ENCODE data around the gene BHLHA9.

Gene BHLHA9

DNA sequence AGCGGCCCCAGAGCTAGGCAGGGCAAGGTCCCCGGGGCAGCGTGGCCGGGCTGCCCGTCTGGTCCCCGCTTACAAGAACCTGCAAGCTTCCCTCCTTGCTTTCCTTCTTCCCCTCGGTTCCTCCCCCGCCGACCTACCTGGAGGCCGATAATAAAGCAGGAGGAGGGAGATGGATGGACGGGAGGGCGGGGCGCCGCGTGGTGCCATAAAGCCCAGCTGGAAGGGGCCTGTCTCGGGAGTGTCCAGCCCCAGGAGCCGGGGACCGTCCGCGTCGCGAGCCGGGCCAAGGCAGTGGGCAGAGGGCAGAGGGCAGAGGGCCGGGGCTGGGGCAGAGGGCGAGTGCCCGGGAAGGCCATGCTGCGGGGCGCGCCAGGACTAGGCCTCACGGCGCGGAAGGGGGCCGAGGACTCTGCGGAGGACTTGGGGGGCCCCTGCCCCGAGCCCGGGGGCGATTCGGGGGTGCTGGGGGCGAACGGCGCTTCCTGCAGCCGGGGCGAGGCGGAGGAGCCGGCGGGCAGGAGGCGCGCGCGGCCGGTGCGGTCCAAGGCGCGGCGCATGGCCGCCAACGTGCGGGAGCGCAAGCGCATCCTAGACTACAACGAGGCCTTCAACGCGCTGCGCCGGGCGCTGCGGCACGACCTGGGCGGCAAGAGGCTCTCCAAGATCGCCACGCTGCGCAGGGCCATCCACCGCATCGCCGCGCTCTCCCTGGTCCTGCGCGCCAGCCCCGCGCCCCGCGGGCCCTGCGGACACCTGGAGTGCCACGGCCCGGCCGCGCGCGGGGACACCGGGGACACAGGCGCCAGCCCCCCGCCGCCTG is at the start of gene BHLHA9:
TSS of gene BHLHA9 (plus strand) at position 235 of the 820 bp plus-strand sequence. CDS start at position 355, 120 bp downstream.
- TF ChIP-seq BACH2 (CRISPR knock-in tag; IDR thresholded peaks at IDR 0.05; ENCODE audit: borderline replicate concordance) (no peak), ZNF565 (CRISPR knock-in tag; conservative IDR thresholded peaks at IDR 0.05; ENCODE audit: low read depth) (no peak), RARB (CRISPR knock-in tag; IDR thresholded peaks at IDR 0.05) (no peak), ZNF8 (CRISPR knock-in tag; IDR thresholded peaks at IDR 0.05) (no peak), PPARA (CRISPR knock-in tag; IDR thresholded peaks at IDR 0.05; ENCODE audit: borderline replicate concordance) (no peak), ARNTL (CRISPR knock-in tag; IDR thresholded peaks at IDR 0.05; ENCODE audit: borderline replicate concordance, low read depth) (no peak)
- TF ChIP-seq, protein P1, sequence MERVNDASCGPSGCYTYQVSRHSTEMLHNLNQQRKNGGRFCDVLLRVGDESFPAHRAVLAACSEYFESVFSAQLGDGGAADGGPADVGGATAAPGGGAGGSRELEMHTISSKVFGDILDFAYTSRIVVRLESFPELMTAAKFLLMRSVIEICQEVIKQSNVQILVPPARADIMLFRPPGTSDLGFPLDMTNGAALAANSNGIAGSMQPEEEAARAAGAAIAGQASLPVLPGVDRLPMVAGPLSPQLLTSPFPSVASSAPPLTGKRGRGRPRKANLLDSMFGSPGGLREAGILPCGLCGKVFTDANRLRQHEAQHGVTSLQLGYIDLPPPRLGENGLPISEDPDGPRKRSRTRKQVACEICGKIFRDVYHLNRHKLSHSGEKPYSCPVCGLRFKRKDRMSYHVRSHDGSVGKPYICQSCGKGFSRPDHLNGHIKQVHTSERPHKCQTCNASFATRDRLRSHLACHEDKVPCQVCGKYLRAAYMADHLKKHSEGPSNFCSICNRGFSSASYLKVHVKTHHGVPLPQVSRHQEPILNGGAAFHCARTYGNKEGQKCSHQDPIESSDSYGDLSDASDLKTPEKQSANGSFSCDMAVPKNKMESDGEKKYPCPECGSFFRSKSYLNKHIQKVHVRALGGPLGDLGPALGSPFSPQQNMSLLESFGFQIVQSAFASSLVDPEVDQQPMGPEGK (CRISPR knock-in tag; IDR thresholded peaks at IDR 0.05; ENCODE audit: borderline replicate concordance) = no peak
- no peak for ATAC-seq

DNA sequence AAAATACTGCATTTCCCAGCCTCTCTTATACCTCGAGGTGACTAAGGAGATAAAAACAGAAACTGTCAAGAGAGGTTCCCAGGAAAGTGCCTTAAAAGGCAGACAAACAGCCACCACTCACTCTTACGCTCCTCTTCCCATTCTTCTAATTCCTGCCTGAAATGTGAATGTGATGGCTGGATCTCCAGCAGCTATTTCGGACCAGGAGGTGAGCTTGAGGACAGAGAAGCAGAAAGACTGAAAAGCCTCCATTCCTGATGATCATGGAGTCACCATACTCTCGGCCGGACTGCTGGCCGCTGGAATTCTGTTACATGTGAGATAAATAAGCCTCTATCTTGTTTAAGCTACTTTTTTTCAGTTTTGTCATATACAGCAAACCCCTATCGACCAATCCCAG is 49.0 kb upstream of the BHLHA9 start:
- TF ChIP-seq RARB (CRISPR knock-in tag; IDR thresholded peaks at IDR 0.05) (no peak), ISL1 (CRISPR knock-in tag; IDR thresholded peaks at IDR 0.05) (no peak), TOX (CRISPR knock-in tag; IDR thresholded peaks at IDR 0.05; ENCODE audit: borderline replicate concordance) (no peak), ZFP30 (CRISPR knock-in tag; IDR thresholded peaks at IDR 0.05) (no peak), ZNF8 (CRISPR knock-in tag; IDR thresholded peaks at IDR 0.05) (no peak), BACH2 (CRISPR knock-in tag; IDR thresholded peaks at IDR 0.05; ENCODE audit: borderline replicate concordance) (no peak), PPARA (CRISPR knock-in tag; IDR thresholded peaks at IDR 0.05; ENCODE audit: borderline replicate concordance) (no peak), ESRRG (CRISPR knock-in tag; IDR thresholded peaks at IDR 0.05) (no peak), ZC3H10 (CRISPR knock-in tag; IDR thresholded peaks at IDR 0.05) (no peak), SNAI2 (CRISPR knock-in tag; IDR thresholded peaks at IDR 0.05) (no peak), ZNF70 (CRISPR knock-in tag; IDR thresholded peaks at IDR 0.05) (no peak), CSDC2 (CRISPR knock-in tag; IDR thresholded peaks at IDR 0.05) (no peak), TCF4 (CRISPR knock-in tag; IDR thresholded peaks at IDR 0.05; ENCODE audit: borderline replicate concordance) (no peak), ZNF565 (CRISPR knock-in tag; conservative IDR thresholded peaks at IDR 0.05; ENCODE audit: low read depth) (no peak), GLIS3 (CRISPR knock-in tag; IDR thresholded peaks at IDR 0.05) (no peak)
- TF ChIP-seq, protein P2, sequence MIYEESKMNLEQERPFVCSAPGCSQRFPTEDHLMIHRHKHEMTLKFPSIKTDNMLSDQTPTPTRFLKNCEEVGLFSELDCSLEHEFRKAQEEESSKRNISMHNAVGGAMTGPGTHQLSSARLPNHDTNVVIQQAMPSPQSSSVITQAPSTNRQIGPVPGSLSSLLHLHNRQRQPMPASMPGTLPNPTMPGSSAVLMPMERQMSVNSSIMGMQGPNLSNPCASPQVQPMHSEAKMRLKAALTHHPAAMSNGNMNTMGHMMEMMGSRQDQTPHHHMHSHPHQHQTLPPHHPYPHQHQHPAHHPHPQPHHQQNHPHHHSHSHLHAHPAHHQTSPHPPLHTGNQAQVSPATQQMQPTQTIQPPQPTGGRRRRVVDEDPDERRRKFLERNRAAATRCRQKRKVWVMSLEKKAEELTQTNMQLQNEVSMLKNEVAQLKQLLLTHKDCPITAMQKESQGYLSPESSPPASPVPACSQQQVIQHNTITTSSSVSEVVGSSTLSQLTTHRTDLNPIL (CRISPR knock-in tag; IDR thresholded peaks at IDR 0.05; ENCODE audit: low read depth) = no peak
- TF ChIP-seq, protein P3, sequence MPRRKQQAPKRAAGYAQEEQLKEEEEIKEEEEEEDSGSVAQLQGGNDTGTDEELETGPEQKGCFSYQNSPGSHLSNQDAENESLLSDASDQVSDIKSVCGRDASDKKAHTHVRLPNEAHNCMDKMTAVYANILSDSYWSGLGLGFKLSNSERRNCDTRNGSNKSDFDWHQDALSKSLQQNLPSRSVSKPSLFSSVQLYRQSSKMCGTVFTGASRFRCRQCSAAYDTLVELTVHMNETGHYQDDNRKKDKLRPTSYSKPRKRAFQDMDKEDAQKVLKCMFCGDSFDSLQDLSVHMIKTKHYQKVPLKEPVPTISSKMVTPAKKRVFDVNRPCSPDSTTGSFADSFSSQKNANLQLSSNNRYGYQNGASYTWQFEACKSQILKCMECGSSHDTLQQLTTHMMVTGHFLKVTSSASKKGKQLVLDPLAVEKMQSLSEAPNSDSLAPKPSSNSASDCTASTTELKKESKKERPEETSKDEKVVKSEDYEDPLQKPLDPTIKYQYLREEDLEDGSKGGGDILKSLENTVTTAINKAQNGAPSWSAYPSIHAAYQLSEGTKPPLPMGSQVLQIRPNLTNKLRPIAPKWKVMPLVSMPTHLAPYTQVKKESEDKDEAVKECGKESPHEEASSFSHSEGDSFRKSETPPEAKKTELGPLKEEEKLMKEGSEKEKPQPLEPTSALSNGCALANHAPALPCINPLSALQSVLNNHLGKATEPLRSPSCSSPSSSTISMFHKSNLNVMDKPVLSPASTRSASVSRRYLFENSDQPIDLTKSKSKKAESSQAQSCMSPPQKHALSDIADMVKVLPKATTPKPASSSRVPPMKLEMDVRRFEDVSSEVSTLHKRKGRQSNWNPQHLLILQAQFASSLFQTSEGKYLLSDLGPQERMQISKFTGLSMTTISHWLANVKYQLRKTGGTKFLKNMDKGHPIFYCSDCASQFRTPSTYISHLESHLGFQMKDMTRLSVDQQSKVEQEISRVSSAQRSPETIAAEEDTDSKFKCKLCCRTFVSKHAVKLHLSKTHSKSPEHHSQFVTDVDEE (CRISPR knock-in tag; IDR thresholded peaks at IDR 0.05) = no peak
- TF ChIP-seq, protein P1 (CRISPR knock-in tag; IDR thresholded peaks at IDR 0.05; ENCODE audit: borderline replicate concordance) = no peak
- TF ChIP-seq, protein P4, sequence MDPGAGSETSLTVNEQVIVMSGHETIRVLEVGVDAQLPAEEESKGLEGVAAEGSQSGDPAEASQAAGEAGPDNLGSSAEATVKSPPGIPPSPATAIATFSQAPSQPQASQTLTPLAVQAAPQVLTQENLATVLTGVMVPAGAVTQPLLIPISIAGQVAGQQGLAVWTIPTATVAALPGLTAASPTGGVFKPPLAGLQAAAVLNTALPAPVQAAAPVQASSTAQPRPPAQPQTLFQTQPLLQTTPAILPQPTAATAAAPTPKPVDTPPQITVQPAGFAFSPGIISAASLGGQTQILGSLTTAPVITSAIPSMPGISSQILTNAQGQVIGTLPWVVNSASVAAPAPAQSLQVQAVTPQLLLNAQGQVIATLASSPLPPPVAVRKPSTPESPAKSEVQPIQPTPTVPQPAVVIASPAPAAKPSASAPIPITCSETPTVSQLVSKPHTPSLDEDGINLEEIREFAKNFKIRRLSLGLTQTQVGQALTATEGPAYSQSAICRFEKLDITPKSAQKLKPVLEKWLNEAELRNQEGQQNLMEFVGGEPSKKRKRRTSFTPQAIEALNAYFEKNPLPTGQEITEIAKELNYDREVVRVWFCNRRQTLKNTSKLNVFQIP (CRISPR knock-in tag; IDR thresholded peaks at IDR 0.05; ENCODE audit: borderline replicate concordance, low read depth) = no peak
- TF ChIP-seq, protein P5, sequence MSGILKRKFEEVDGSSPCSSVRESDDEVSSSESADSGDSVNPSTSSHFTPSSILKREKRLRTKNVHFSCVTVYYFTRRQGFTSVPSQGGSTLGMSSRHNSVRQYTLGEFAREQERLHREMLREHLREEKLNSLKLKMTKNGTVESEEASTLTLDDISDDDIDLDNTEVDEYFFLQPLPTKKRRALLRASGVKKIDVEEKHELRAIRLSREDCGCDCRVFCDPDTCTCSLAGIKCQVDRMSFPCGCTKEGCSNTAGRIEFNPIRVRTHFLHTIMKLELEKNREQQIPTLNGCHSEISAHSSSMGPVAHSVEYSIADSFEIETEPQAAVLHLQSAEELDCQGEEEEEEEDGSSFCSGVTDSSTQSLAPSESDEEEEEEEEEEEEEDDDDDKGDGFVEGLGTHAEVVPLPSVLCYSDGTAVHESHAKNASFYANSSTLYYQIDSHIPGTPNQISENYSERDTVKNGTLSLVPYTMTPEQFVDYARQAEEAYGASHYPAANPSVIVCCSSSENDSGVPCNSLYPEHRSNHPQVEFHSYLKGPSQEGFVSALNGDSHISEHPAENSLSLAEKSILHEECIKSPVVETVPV (CRISPR knock-in tag; IDR thresholded peaks at IDR 0.05) = no peak

More for the DNA sequence above, 49.0 kb upstream of the BHLHA9 start:
- ATAC-seq = no peak

All from SK-N-SH treated with all-trans-retinoic acid at 6 μM for 48 hours (cell line).